SK-N-SH (cell line): Measurements from ENCODE around the gene PARVA.

Experiments
- CTCF ChIP-seq: fragments of 200-600 bp; sonication (generic); IDR thresholded peaks from 2 replicates; pipeline ENCODE4 v1.6.1; 2017; ENCODE audit warnings: antibody characterized with exemption, mild to moderate bottlenecking, moderate library complexity
- EP300 ChIP-seq, 2 experiments: IDR thresholded peaks; 2 replicates each; pipeline versions ENCODE4 v1.4.0 to v1.6.1; 2012; ENCODE audit warnings: borderline replicate concordance in 1 of 2, low read depth in 1 of 2, low read length in 1 of 2
- MXI1 ChIP-seq: IDR thresholded peaks from 2 replicates; pipeline ENCODE4 v1.6.1; 2012; ENCODE audit warnings: mild to moderate bottlenecking, low read depth, low read length, improper control_type of control experiment
- POLR2AphosphoS5 ChIP-seq: IDR thresholded peaks from 2 replicates; pipeline ENCODE4 v1.6.1; 2012; ENCODE audit warnings: low read depth, low read length
- RCOR1 ChIP-seq: fragments of 150-350 bp; IDR thresholded peaks from 2 replicates; pipeline ENCODE4 v1.6.1; 2017; ENCODE audit warnings: antibody characterized with exemption, low read length
- REST ChIP-seq: IDR thresholded peaks from 2 replicates; pipeline ENCODE4 v1.6.1; 2012; ENCODE audit warnings: mild to moderate bottlenecking, low read depth, low read length, moderate library complexity
- USF1 ChIP-seq: IDR thresholded peaks from 2 replicates; pipeline ENCODE4 v1.4.0; 2012; ENCODE audit warnings: low read depth, borderline replicate concordance
- ZBTB33 ChIP-seq: IDR thresholded peaks from 2 replicates; pipeline ENCODE4 v1.4.0; 2012; ENCODE audit warnings: low read depth, borderline replicate concordance

- no peak for TF ChIP-seq POLR2AphosphoS5
- TF ChIP-seq CTCF = no peak
- TF ChIP-seq MXI1 = no peak
- no peak for TF ChIP-seq ZBTB33
- TF ChIP-seq USF1 = no peak
- no peak for TF ChIP-seq EP300 (IDR thresholded peaks at IDR 0.05; ENCODE audit: borderline replicate concordance in 1 of 2, low read depth in 1 of 2, low read length in 1 of 2)
- no peak for TF ChIP-seq REST
- TF ChIP-seq RCOR1 = no peak
These were observed 149.4 kb downstream of the PARVA start for GRCh38 chr11:12526789-12527188.
